ENCODE data around the gene FRMPD4. TPM values are rescaled to one million over a fixed set of nuclear protein-coding genes. Genes with fewer than 3 reads are reported as not detected.
A peak's percentile ranks its signal among the peaks of the same experiment; 100 is the strongest.

Gene FRMPD4
- polyA plus RNA-seq, 1 experiment = 0.82 TPM

- H3K4me3 ChIP-seq (ENCODE audit: low read depth, low read length) = no peak overlapping the region
- H3K36me3 ChIP-seq (ENCODE audit: control insufficient read depth, insufficient read depth, low read length) = no peaks in the 10 kb centered on the region
- ChIA-PET CTCF (interaction anchor here (1.0 to 1.7 kb wide), 2 partner anchors 13 to 17 kb away, joined by 3 read pairs; no protein-coding TSS in a partner anchor), POLR2A (no interaction called here)
- TF ChIP-seq CTCF (IDR thresholded peaks at IDR 0.05; ENCODE audit: insufficient read depth, low read depth, low read length) = no peak
- no peaks in the 10 kb centered on the region for H3K27me3 ChIP-seq (ENCODE audit: control insufficient read depth, insufficient read depth, low read length)
- no peak for DNase-seq (ENCODE audit: low read depth)
Measured at GRCh38 chrX:12440246-12440645, 302.0 kb downstream of the FRMPD4 start.

- H3K4me3 ChIP-seq (ENCODE audit: low read depth, low read length) = no peak overlapping the region
Measured at GRCh38 chrX:12441381-12442128, 303.3 kb downstream of the FRMPD4 start.

GRCh38 chrX:12443534-12444098, 305.3 kb downstream of the FRMPD4 start:
- DNase-seq (ENCODE audit: low read depth) = no peak
- no peak for TF ChIP-seq CTCF (IDR thresholded peaks at IDR 0.05; ENCODE audit: insufficient read depth, low read depth, low read length)

More at GRCh38 chrX:12441381-12442128, 303.3 kb downstream of the FRMPD4 start:
- CTCF ChIA-PET = interaction anchor here (0.7 to 1.7 kb wide), 4 partner anchors 9 to 18 kb away, joined by 3 to 4 read pairs (median 3); no protein-coding TSS in a partner anchor
- POLR2A ChIA-PET = no interaction called here
- peak; percentile 37 for TF ChIP-seq CTCF (IDR thresholded peaks at IDR 0.05; ENCODE audit: insufficient read depth, low read depth, low read length)
- peak; percentile 44 for DNase-seq (ENCODE audit: low read depth)
- H3K36me3 ChIP-seq (ENCODE audit: control insufficient read depth, insufficient read depth, low read length) = no peaks in the 10 kb centered on the region
- no peaks in the 10 kb centered on the region for H3K27me3 ChIP-seq (ENCODE audit: control insufficient read depth, insufficient read depth, low read length)

GRCh38 chrX:12446342-12447075, 308.2 kb downstream of the FRMPD4 start:
- Histone ChIP-seq H3K36me3 (ENCODE audit: control insufficient read depth, insufficient read depth, low read length) (no peaks in the 10 kb centered on the region), H3K27me3 (ENCODE audit: control insufficient read depth, insufficient read depth, low read length) (no peaks in the 10 kb centered on the region), H3K4me3 (ENCODE audit: low read depth, low read length) (no peak overlapping the region)
- TF ChIP-seq CTCF (IDR thresholded peaks at IDR 0.05; ENCODE audit: insufficient read depth, low read depth, low read length) = no peak
- CTCF ChIA-PET = interaction anchor here (0.6 kb wide), 1 partner anchor 363 kb away, joined by 3 read pairs; no protein-coding TSS in a partner anchor
- no peak for DNase-seq (ENCODE audit: low read depth)
- POLR2A ChIA-PET = no interaction called here

More at GRCh38 chrX:12443534-12444098, 305.3 kb downstream of the FRMPD4 start:
- no peaks in the 10 kb centered on the region for H3K27me3 ChIP-seq (ENCODE audit: control insufficient read depth, insufficient read depth, low read length)
- no peaks in the 10 kb centered on the region for H3K36me3 ChIP-seq (ENCODE audit: control insufficient read depth, insufficient read depth, low read length)
- ChIA-PET POLR2A (no interaction called here), CTCF (no interaction called here)
- no peak overlapping the region for H3K4me3 ChIP-seq (ENCODE audit: low read depth, low read length)

All from BJ (cell line).